GM19452 (cell line): Measurements from ENCODE around the gene UBAC2.

Source experiments
- ATAC-seq: cut with Tn5 transposase; IDR thresholded peaks from one replicate; pipeline ENCODE4 v1.9.1; 2021; ENCODE audit not compliant: unreplicated experiment

Gene UBAC2

DNA sequence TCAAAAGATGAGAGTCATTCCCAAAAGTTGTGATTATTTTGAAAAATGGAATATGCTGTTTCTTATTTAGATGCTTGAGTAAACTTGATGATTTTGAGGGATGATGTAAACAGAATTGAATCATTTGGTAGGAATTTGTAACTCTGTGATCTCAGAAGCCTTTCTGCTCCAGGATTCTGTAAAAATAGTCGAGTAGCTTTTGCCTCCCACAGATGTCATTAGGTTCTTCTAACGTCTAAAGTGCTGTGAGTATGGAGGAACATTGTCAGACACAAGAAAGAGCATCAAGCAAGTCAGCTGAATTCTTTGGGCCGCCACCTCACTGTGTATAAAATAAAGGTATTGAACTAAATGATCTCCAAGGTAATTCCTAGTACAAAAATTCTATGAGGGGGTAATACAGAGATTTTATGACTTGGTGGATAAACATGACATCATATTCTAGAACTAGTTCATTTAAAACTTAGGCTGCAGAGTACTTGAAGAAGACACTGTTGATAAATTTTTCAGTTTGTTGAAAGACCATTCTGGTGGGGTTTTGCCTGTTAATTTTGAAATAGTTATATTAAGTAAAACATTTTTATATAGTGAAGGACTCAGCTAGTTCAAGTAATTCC, 107.9 kb downstream of the UBAC2 start:
- no peak for ATAC-seq

DNA sequence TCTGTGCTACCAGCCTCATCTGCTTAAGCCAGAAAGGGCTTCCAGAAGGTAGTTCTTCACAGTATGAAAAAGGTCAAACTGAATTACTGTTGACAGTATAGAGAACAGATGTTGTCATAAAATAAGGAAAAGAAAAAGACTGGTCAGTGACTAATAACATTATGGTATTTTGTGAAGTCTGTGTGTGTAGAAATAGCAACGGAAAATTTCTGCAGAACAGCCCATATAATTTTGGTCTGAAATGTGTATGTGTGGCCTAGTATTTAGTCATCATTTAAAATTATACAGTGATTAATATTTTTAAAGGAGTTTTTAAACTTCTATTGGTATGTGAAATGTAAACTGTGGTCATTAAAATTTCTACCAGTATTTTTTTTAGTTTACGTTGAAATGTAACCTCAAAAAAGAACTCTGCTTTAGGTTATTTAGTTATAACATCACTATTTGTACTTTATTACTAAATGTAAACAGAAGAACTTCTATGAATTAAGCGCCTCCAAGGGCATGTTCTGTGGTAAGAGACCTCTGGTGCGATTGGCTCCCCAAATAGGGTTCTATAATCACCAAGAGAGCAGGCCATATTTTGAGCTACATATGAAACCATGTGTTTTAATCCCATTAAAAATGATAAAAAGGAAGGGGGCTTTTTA, 109.9 kb downstream of the UBAC2 start:
- no peak for ATAC-seq

DNA sequence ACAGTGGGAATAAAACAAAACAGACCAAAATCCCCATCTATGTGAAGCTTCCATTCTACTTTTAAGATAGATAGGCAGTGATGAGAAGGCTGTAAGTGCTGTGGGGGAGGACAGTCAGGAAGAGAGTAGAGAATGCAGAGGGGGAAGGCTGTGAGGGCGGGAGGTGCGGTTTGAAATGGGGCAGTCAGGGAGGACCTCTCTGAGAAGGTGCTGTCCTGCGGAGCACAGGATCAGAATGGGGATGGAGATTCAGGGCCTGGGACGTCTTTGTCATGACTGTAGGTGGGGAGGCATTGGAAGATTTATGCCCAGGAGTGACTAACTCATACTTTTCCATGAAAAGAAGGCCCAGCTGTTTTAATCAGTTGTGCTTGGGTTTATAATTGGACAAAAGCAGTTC, 110.5 kb downstream of the UBAC2 start:
- ATAC-seq, result no peak

DNA sequence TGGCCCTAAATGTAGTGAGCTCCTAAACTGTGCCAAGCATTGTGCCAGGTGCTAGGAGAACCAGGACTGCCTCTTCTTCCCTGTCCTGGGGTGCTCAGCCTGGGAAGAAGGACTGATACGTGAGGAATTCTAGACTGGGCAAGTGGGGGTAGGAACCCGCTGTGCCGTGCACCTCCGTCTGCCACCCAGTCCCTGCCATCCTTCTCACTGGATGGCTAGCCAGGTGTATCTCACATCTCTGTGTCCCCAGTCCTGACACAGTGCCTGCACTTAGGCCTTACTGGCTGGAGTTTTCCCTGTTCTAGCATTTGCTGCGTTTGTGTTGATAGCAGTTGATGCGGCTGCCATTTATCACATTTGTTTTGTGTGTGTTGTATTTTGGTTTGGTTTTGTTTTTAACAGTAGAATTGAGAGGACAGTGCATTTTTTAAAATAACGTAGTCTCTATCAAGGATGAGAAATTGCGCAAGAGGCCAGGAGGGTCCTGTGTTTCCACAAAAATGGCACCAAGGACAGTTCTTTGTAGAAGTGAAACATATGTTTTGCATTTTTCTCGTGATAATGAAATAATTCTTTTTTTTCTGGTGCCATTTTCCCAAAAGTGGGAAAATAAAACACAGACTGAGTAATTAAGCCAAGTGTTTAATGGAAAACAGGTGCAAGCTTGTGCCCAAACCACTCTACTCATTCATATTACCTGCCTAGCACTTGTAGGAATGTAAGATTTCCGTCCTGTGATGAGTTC, 111.3 kb downstream of the UBAC2 start:
- ATAC-seq, result no peak

DNA sequence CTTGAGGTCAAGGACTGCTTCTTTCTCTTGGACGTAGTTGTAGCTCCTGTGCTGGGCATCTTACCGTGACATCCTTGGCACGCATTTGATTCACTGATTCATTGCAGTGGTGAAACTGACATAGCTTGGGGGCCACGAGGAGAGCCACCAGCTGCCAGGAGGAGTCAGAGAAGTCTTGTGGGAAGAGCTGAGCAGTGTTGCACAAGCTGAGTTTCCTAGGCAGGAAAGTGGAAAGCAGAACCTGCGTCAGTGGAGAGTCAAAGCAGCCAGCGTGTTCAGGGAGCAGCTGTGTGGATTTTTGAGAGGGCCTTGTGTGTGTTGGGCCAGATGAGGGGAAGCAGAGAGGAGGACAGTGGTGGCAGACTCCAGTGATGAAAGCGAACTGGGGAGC, 111.8 kb downstream of the UBAC2 start:
- ATAC-seq, result no peak

DNA sequence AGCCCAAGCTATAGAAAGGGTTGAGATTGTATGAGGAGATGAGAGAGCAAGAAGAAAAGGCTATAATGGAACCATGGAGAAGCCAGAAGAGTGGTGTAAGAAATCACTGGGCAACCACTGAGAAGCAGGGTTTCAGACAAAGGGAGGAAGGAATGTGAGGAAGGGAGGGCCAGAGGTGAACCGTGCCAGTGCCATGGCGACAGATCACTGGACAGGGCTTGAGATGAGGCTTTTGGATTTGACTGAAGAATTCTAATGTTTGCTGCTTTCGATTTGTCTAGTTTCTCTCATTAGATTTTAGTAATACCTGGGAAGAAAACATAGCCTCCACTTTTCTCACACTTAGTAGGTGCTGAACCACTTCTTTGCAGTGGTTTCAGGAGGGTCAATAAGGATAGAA, 112.8 kb downstream of the UBAC2 start:
- no peak for ATAC-seq

DNA sequence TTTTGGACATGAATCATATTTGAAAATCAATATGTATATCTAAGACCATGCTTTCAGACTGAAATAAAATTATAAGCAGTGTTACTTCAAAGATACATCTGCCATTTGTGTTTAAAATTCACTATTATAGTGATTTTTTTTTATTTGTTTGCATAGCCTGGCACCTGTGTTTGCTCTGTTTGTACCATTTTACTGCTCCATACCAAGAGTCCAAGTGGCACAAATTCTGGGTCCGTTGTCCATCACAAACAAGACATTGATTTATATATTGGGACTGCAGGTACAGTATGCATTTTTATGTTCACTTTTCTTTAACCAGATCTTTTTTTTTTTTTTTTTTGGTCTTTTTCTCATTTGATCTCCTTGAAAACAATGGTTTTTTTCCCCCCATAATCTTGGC, 113.3 kb downstream of the UBAC2 start:
- no peak for ATAC-seq

DNA sequence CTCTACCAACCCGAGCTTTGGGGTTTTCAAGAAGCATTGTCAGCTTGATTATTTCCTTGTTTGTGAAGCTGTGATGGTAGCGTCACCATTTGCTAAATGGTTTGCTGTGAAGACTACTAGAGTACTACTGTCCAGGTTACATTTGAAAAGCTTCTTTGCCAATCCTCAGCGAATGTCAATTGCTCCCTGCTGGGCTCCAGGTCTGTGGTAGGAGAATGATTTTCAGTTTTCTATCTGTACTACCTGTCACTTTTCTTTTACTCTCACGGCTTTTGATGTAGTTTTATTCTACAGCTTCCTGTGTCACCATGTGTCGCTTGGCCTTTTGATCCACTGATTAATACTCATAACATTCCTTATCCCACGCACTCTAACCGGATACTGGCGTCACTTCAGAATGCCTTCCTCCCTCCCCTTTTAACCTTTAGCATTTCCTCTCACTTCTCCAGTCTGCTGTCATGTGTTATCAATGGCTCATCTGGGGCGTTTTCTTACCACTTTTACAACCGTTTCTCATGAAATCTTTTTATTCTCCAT, 114.1 kb downstream of the UBAC2 start:
- no peak for ATAC-seq

DNA sequence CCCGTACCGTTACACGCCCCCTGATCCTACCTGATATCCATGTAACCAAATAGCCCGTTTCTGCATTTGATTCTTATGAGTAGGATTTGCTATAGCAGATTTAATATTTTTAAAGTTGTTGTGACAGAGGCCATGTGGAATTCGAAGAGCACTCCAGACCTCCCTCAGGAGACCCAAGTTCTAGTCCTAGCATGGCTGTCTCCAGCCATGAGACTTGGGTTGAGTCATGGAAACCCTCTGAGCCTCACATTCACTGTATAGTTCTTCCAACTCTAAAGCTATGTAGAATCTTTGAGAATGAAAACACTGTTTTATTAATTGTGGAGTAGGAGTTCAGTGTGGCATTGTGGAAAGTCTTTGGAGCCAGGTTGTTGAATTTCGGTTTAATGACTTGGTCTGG, 114.5 kb downstream of the UBAC2 start:
- ATAC-seq, result no peak

DNA sequence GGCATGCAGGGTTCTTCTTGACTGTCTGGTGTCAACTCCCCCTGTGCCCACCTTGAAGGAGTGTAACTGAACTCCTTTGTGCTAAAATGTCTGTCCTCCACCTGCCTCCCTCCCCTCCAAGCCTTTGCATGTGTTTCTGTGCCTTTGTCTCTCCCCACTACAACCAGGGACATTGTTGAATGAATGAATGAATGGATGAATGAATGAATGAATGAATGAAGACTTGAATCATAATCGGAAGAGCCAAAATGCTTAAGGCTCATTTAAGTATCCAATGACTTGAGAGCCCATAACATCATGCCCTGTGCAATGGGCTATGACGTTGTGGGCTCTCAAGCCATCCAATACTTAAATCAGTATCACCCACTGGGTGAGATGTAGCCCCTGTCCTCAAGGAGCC, 115.6 kb downstream of the UBAC2 start:
- ATAC-seq, result no peak

DNA sequence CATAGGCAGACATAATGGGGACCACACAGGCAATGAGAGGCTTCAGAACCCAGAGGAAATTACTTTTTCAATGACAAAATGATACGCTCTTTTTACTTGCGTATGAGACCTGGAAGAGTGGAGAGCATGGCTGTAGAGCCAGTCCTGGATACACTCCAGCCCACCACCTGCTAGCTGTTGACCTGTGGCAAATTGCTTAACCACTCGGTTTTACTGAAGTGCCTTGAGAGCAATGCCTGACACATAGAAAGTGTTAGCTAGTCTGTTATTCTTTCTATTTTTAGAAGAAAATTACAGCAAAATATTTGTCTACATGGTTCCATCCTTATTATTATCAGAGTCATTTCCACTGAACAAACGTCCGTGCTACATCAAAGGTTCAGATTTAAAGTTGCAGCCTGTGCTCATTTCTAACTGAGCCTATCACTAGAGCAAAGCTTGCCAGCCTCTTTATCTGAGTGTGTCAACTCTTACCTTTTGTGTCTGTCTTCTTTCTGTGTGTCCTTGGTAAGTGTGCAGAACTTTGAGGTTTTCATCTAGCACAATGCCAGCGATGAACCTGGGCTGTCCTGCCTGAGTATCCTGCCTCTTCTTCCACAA, 116.1 kb downstream of the UBAC2 start:
- ATAC-seq, result no peak

DNA sequence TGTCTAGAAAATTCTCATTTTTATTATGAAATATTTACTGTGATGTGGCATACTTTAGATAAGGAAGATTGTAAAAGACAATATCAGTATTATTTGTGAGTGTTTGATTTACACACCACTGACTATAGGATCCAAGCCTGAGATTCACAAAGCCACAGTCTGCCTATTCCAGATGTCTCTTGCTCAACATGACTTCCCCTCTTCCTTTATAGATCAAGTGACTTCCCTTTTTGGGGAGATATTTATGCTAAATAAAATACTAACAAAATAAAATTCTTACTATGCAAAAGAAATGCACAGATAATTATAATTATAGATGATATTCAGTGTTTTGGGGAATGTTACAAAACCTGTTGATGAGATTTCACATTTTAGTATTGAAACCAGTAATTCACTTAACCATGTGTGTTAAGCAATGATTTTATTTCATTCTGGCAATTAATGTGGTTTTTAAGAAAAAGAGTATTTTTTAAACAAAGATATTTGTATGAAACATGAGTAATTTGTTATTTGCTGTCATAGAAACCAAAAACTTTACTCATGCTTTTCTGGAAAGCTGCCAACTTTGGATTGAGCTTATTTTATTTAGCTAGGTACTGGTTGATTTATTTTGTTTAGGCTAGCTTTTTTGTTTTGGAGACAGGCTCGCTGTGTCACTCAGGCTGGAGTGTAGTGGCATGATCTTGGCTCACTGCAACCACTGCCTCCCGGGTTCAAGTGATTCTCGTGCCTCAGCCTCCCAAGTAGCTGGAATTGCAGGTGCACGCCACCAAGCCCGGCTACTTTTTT, 120.2 kb downstream of the UBAC2 start:
- no peak for ATAC-seq

DNA sequence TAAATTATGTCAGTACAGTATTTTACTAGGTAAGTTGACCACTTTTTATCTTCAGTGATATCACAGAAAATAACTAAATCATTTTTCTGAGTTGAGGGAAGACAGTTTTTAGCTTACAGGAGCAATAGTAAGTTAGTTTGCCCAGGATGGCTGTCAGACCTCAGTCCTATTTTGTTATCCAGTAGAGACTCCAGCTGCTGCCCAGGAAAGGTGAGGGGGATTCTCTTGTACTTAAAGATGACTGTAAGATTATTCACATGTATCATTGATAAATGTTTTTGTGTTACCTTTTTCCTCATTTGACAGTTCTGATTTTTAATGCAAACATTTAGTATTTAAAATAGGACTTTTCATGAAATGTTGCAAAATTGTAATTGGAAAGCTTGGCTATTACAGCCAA, 121.1 kb downstream of the UBAC2 start:
- no peak for ATAC-seq

DNA sequence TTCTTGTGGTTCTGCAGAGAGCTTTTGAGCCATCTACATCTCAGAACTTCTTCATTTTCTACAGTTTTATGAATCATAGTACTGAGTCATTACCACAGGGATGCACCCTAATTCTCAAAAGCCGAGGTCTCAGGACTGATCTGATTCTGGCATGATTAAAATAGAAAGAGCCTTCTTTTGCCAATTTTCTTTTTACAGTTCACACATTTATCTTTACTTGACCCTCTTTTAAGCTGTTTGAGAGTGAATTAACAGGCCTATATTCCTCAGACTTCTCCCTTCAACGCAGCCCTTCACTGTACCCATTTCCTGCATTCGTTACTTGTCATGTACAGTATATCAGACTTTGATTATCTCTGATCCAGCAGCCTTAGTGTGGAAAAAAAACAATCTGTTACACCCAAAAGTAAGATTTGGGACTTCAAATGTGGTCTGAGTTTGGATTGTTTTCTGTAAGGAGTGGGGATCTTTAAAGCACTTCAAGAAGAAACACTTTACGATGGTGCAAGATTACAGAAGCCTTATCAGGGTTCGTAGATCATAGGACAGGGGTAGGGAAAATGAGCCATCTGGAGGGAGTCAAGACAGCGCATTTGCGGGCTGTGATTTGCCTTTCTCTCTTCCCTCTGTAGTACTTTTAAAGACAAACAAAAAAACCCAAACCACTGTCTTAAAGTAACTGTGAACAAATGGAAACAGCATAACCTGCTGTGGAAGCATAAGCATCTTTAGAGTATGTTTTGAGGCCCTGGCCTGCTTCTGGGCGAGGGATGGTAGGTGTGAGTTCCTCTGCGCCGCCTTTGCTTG, 121.8 kb downstream of the UBAC2 start:
- ATAC-seq, result peak; percentile 92

DNA sequence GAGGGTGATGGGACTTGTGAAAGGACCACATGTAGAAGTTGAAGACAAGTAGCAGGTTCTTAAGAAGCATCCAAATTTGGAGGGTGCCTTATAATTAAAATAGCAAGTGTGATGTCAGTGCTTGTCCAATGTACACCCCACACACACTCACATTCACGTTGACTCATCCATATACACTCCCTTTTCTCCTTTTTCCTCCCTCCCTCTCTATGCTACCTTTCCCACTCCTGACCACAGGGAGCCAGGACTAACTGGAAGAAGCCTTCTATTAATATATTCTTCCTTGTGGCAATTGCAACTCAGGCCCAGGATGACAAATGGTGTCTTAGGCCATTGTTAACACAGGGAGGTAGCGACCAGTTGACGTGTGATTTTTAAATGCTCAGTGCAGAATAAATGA, 122.8 kb downstream of the UBAC2 start:
- no peak for ATAC-seq

DNA sequence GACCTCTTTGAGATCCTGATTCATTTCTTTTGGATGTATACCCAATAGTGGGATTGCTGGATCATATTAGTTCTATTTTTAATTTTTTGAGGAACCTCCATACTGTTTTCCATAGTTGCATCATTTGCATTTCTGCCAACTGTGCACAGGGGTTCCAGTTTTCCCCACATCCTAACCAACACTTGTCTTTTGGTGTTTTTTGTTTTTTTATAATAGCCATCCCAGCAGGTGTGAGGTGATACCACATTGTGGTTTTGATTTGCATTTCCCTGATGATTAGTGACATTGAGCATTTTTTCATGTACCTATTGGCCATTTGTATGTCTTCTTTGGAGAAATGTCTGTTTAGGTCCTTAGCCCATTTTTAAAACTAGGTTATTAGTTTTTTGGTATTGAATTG, 125.4 kb downstream of the UBAC2 start:
- no peak for ATAC-seq

DNA sequence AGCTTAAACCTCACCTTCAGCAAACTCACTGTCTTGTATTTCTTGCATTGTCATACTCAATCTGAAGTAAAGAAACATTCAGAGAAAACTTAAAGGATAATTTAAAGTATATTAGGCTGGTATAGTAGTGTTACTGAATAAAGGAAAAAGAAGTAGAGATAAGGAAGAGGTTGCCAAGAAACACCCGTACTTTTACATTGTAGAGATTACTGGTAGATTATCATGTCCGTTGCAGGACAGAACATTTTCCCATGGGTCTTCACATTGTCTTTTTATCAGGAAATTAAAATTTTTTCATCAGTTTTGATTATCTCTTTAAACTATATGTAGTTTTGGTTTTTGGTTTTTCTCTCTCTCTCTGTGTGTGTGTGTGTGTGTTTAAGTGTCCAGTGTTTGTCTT, 126.5 kb downstream of the UBAC2 start:
- ATAC-seq, result no peak

DNA sequence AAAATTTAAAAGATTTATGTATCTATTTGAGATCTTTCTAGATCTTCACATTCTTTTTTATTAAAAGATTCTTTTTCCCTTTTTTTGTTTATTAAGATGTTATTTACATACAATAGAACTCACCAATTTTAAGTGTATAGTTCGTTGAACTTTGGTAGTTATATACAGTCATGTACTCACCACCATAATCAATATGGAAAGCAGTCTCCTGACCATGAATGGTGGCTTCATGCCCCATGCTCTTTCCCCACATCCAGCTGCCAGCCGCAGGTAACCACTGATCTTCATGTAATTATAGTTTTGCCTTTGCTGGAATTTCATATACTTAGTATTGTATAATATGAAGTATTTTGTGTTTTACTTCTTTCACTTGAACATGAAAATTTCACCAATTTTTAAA, 127.1 kb downstream of the UBAC2 start:
- ATAC-seq, result no peak

DNA sequence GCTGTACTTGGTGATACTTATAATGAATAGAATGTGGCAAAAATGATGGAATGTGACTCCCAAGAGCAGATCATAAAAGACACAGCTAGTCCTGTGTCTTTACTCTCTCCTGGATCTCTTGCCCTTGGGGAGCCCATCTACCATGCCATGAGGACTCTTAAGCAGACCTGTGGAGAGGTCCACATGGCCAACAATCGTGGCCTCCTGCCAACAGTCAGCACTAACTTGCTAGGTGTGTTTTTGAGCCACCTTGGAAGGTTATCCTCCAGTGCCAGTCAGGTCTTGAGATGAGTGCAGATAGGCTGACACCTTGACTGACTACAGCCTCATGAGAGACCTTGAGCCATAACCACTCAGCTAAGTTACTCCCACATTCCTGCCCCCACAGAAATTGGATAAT, 128.8 kb downstream of the UBAC2 start:
- no peak for ATAC-seq

DNA sequence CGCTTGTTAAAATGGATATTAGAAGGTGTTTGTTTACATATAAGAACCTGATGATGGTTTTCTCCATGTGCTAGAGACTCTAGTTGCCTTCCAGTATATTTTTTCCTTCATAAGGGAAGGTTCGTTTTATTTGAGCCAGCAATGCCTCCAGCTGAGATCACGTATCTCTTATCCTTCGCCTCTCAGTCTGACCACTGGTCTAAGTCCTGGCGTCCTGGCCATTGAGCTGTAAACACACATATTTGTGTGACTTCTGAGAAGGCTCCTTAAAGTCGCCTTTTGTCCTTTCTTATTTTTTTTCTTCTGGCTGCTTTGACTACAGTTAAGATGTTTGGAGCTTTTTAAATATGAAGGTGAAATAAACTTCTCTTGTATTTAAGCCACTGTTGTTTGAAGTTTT, 130.3 kb downstream of the UBAC2 start:
- no peak for ATAC-seq
